Activated CD4-positive, CD25-positive, alpha-beta regulatory T cell treated with anti-CD3 and anti-CD28 coated beads, Interleukin-2, amount 50 U/mL, for 16 hours (primary cell): ENCODE data around the gene CIPC.

Source experiments
- DNase-seq: peaks from one replicate; pipeline ENCODE4 v3.0.0-alpha.2; 2020; ENCODE audit warnings: low read depth, low spot score

The CIPC gene

DNA sequence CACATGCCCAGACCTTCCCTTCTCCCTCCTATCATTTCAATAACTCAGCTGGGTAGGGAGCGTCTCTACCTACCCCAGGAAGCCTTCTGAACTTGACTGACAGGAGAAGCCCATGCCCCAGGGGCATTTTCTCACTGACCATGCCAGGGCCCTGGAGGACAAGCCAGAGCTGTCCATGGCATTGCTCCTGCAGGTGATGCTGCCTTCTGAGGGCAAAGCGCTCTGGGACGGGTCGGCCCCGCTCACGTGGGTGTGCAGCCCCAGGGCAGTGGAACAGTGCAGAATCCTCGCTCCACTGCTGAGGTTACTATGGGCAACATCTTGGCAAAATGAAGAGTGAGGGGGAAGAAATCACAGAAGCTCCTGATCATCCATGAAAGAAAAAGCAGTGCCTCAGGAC is 28.5 kb upstream of the CIPC start:
- DNase-seq = no peak

DNA sequence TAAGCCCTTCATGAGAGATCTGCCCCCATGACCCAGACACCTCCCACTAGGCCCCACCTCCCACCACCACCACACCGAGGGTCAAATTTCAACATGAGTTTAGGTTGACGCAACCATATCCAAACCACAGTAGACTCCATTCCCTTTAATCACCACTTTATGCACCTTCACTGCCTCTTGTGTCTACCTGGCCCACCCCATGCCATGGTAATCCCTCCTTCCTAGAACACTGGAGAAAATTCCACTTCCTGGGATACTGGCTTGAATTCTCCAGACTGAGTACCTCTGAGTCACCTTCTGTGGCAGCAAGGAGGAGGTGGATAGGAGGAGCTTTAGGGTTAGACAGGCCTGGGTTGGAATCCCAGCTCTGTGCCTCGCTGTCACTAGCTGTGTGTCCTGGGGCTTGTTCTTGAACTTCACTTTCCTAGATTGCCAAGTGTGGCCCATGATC is 26.1 kb upstream of the CIPC start:
- DNase-seq = no peak

DNA sequence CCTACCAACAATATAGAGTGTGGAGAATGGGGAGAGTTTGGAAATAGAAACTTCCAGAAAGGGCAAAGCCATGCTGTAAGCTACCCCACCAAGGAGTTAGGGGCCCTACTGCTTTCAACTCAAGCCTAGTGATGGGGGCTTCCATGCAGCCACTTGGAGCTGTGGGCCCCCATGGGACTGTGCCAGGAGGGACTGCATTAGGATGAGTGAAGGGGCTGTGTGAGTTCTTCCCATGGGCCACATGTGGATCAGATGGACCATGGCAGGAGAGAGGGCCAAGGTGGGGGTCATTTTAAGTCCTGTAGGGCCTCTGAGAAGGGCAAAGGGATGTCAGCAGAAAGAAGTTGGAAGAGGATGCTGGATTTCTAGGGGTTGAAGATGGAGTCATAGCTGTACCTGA is 23.1 kb upstream of the CIPC start:
- DNase-seq = no peak

DNA sequence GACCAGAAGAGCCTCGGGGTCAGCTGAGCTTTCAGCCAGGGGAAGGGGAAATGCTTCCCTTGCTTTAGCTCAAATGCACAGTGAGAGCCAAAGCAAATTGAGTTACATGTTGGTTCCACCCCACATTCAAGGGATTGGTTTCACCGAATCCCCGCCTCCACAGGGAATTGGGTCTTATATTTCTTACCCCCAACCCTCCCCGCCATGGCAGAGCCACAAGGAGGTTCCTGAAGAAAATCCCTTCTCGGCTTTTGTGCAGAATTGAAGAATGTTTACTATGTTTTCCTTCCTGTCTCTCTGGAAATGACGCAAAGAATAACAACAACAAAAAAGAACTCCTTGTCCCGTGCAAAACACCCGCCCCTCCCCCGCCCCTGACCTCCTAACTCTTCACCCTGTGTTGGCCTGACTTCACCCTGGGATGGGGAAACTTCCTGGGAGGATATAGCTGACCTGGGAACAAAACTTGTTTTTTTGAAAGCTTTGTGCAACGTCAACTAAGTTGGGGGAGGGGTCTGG is 21.9 kb upstream of the CIPC start:
- no peak for DNase-seq

DNA sequence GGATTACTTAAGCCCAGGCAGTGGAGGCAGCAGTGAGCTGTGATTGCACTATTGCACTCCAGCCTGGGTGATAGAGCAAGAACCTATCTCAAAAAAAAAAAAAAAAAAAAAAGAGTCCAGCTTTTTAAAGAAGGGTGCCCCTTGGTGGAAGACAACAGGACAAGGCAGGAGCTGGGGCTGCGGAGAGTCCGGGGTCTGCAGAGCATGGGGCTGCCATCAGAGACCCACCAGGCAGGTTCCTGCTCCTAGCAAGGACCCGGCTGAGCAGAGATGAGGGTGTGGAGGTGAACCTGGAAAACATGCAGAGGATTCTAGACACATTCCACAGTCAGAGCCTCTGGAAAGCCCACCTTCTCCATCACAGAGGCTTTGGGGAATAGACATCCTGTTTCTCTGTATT is 21.0 kb upstream of the CIPC start:
- DNase-seq = no peak

DNA sequence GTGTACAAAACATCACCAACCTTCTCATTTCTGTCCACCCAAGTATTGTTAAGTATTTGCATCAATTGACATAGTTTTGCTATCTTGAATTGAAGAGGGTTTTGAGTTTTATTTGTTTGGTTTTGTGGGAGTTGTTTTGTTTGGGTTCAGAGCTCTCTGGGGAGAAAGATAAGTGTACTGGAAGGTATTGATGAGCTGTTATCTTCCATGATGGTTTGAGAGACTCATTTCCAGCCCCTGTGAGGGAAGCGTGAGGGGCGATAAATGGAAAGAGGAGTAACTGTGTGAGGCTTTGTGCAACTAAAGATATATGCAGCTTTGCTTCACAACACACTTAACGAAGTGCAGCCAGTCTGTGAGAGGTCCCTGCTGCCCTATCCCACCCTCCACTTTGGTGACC is 15.7 kb upstream of the CIPC start:
- no peak for DNase-seq

DNA sequence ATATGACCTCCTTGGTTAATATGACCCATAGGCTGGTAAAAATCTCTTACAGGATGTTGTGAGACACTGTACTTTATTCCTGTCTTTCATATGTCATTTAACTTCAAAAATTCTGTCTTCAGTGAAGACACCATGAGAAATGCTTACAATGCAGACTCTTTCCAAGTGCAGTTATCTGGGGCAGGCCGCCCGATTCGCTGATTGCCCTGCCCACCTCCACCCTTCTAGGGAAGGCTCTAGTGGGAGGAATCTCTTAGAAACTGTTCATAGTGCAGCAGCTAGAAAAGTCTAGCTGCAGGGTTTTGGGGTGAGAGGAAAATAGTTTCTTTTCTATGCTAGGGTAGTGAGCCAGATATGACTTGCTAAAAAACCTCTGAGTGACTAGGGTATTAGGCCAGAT is 15.0 kb upstream of the CIPC start:
- DNase-seq = no peak

DNA sequence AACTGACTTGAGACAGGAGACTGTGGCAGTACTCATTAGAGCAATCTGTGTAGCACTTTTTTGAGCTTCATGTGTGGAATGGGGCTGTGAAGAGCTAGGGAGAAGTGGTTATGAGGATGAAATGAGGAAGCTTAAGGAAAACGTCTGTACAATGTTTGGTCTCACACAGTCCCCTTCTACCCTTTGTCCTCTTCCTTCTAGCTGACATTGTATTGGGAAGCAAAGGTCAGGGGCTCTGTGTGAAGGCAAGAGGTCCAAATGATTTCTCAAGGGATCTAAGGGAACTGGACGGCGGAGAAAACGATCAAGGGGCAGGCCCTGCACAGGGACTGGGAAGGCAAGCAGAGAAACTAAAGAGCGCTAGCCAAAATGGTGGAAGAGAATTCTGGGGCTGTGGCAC is 13.1 kb upstream of the CIPC start:
- no peak for DNase-seq

DNA sequence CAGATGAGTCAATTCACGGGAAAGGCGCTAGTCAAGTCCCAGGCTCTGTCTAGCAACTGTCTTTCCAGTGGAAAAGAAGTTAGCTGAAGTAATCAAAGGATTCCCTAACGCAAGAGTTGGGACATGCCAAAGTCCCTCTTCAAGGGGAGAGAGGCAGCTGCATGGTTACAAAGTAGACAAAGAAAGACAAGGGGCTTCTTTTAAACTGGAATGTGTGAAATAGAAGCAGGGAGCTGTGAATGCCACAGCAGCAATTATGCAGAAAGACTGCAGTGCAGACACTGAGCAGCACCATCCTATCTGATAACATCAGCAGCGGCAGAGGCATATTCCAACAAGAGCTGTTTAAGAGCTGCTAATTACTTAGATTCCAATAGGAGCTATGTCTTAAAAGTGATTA is 12.5 kb upstream of the CIPC start:
- DNase-seq = no peak

DNA sequence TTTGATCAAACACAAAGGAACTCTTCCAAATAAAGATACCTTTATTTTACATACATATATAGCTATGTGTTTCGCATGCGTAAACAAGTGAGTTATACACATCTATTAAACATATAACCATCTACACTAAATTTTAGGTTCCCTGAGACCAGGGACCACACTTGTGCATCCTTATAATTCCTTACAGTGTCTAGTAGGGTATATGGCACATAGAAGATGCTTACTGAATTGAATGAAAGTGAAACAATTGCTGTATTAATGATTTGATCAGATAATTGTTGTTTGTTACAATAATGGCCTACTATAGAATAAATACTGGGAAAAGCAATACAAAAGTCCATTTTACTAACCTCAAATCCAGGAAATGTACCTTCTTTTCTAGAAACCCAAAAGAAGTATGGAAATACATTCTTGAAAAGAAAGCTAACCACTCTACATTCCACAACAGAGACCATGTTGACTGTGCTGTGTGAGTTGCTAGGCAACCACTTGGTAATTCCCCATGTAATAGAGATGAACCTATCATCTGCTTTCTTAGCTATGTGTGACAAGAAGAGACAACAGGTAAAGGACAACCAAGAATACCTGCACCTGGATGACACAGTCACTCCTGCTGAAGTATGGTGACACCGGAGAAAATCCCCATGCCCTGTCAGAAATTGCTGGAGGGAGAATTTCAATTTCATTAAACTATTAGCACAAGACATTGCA is 11.9 kb upstream of the CIPC start:
- DNase-seq = no peak

DNA sequence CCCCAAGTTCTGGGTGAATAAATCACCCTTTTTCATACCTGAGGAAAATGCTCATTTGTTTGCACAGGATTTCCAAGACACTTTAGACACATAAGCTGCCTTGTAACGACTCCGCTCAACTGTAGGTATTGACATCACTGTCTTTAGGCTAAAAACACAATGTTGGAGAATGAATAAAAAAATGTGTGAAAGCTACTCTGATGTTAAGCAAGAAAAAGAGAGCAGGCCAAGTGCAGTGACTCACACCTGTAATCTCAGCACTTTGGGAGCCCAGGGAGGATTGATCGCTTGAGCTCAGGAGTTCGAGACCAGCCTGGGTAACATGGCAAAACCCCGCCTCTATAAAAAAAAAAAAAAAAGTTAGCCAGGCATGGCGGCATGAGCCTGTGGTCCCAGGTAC is 11.1 kb upstream of the CIPC start:
- no peak for DNase-seq

DNA sequence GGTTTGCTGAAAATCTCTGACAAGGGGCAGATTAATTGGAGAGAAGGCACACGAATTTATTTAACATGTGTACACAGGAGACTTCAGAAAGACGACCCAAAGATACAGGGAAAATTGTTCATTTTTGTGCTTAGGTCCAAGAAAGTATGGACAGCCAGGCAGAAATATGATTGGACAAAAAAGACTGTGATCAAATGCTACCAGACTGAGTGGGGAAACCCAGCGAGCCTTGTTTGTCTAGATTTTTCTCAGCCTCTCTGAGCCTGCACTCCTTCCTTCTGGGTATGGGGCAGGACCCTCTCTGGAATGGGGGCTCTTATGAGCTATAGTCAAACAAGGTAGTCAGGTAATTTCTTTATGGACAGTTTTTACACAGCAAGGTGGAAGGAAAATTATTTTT is 10.4 kb upstream of the CIPC start:
- DNase-seq = no peak

DNA sequence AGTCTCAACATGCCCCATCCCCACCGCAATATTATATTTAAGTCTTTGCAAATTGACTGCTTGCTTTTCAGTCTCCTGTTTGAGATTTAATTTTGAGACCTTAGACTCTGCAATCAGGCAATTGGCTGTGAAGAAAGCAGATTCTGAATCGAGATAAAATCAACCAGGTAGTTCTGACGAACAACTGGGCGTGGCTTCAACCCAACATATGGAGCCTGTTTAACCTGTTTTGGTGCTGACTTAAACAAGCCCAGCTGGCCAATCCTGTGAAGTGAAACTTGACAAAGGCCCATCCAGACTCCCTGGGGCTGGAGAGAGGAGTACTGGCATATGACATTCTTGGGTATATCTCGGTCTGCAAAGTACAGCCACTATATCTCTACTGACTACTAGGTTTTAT is 9.8 kb upstream of the CIPC start:
- DNase-seq = no peak

DNA sequence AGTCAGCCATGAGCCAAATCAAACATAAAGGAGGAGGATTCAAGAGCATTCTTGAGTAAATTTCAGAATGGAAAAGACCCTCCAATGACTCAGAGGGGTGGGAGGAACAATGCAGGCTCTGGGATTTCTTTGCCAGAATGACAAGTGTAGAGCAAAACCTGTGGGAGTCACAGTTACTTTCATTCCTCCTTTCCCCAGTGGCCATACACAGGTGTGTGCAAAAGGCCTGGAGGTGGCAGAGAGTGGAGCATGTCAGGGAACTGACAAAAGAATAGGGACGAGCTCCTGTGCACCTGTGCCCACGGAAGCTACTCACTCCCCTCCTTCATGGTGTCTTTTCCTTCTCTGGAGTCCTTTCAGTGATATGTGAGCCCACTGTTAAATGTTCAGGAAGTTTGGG is 9.4 kb upstream of the CIPC start:
- DNase-seq = no peak

DNA sequence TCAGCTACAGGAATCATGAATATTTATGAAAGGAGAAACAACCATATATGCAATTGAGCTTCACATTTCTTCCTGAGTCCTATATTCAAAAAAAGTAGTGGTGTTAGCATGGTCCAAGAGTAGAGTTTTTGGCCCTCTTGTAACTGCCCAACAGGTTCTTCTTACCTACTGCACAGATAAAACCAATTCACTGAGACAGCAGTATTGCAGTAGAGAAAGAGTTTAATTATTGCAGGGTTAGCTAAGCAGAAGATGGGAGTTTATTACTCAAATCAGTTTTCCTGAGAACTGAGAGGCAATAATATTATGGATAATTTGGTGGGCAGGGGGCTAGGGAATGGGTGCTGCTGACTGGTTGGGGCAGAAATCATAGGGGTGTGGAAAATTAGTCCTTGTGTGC is 6.5 kb upstream of the CIPC start:
- no peak for DNase-seq

DNA sequence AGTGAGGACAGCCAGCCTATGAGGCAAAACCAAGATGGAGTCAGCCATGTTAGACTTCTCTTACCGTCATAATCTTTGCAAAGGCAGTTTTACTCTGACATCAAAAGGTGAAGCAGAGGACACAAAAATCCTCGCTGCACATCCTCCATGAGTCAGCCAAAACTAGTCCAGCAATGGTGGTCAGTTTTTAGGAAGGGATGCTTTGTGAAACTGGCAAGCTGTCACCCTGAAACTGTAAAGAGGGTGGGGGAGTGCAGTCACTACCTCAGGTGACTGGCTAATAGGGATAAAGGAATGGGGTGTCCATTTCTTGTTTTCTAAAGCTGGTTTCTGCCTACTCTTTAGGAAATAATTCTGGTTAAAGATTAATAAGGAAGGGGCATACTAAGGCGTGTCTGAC is 5.4 kb upstream of the CIPC start:
- no peak for DNase-seq

DNA sequence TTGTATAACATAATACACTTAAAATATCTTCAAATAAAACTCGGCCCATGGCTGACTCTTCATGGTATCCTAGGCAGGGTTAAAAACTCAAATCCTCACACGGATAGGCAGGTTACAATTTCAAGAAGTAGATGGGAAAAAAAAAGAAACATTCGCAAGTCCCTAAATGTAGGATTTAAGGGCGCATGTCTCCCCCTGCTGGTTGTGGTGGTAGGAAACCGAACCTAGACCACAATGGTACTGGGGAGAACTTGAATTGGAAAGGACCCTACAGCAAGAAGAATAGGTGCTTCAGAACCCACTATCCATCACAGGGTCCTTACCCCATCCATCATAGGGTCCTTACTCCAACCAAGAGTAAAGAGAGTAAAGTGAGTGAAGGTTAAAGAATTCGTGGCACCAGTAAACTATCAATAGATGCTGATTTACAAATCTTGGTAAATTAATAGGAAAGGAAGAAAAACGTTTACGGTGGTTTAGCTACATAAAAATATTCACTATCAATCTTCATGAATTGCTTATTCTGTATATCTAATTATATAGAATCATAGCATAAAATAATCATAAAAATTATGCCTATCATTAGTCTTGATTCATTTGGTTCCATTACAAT is 3.3 kb upstream of the CIPC start:
- peak; percentile 61 for DNase-seq

DNA sequence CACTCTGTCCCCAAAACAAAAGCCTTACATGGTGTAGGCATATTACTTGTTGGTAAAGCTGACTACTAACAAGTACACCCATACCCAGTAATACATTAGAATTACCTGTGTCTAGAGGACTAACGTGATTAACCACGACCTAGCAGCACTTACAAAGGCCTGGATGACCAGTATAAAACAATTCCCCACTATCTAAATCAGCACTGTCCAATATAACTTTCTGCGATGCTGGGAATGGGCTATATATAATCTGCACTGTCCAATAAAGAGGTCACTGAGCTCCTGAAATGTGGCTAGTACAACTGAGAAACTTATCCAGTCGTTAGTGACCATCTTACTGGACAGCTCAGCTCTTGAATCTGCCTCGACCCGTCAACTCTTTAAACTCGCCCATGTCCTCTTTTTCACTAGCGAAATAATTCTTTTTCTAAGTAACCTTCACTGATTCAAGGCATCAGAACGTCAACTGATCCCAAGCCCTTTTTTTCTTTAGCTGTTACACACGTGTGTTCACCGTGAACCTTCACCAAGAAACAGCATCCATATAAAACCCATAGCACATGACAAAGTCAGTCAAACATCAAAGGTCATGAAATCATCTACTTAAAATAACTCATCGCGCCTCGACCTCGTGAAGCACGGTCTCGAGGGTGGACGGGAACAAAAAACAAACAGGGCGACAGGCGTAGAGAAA is 905 bp upstream of the CIPC start:
- DNase-seq = no peak

DNA sequence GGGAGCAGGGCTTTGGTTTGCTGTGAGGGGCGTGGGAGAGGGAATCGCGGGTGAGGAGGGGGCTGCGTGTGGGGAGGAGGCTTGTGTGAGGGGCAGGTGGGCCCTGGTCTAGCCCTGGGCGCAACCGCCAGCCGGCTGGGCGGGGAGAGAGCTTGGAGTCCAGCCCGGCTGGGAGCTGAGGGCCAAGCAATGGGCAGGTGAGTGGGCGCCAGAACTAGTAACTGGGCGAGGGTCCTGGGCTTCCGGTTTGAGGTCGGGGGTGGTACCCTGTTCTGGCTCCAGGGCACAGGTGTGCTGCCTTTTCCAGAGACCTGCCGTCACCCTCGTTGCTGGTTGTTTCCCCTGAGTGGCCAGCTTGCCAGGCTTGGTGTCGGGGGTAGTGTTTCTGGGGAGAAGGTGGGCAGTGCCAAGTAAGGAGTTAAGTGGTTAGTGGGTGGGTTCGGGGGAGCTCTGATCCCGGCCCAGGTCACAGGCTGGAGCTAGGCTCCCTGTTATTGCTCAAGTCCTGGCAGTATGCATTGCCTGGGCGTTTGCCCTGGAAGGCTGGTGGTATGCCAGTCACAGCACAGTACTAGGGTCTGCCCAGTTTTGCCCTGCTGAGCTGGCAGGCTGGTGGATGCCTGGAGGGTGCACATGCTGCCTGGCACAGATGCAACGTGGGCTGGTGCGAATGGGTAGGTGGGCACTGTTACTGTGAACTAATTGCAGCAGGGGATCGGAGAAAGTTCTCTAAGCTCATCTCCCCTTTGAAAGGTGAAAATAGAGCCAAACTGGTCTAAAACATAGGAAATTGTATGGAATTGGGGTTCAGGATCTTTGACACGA is 683 bp downstream of the CIPC start:
- DNase-seq = no peak

DNA sequence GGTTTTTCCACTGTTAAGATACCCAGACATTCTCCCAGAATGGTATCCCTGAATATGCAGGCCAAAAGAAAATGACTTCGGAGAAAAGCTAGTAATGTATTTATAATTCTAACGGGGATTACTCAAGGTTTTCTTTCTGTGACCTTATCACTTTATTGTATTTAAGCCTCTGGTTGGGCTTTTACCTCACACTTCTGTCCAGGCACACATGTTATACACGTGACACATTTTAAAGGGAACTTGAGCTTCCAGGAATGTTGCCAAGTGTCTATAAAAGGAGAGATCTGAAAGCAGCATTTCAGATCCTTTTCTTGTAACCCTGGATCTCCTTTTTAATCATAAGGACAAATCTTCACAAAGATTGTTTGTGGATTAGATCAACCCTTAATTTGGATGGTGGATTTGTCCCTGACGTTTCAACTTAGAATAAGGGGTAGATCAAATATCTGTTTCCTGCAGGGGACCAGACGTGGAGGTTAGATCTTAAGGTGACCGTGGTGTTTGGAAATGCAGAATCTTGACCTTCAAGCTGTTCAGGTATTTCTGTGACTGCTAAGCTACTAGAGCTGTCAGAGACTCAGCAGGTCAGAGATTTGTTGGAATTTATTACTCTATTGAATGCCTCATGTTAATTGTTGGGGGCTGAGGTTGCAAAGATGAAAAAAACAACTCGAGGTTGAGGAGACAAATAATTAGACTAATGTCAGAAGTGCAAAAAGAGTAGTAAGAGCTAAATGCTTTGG is 1.5 kb downstream of the CIPC start:
- no peak for DNase-seq

DNA sequence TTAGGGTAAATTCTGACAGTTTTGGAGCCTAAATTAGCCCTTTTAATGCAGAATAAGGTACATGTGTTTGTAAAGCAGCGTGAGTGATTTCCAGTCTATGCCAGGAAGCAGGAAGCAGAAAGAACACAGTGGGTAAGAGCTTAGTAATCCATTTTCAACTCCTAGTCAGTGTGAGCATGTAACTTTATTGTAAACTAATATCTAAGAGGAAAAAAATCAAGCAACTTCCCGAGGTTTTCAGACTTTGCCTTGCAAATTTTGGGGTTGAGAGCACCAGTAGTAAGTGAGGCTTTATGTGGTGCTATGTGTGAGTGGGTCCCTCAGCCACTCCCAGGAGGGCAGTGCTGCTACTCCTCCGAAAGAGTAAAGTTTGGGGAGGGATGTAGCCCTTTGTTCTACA is 2.9 kb downstream of the CIPC start:
- no peak for DNase-seq
